ENCODE results near the gene SPTBN4.

The SPTBN4 gene

DNA sequence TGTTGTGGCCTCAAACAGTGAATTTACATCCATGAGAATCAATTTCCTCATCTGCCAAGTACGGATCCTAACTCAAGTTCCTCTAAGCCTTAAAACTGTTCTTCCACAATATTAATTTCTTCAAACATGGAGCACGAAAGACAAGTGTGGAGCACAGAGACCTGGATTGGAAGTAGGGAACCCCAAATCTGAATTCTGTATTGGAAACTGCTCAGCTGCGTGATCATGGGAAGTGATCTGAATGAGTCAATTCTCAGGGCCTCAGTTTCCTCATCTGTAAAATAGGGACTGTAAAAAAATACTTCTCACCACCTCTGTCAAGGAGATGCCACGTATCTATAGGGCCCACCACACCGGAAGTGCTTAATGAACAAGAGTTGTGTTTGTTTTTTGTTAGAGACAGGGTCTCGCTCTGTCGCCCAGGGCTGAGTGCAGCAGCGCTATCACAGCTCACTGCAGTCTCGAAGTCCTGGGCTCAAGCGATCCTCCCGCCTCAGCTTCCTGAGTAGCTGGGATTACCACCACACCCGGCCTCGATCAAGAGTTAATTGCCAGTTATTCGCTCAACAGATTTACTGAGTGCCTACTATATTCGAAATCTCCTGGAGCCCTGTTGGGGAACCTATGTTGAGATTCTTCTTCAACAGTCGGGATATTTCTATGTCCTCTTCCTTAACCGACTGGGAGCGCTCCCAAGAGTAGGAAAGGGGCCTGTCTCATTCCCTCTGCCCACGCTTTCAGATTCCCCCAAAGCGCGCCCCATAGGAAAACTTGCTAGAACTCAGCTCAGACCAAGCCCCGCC, 24.3 kb upstream of the SPTBN4 start:
- H3K9ac ChIP-seq, result peak overlapping the region; percentile 8
- peaks cover 26% of the 10 kb centered on the region for H3K4me1 ChIP-seq
- H3K36me3 ChIP-seq (ENCODE audit: control insufficient read depth, insufficient read depth, low read length), result no peaks in the 10 kb centered on the region
- no peaks in the 10 kb centered on the region for H3K27me3 ChIP-seq (ENCODE audit: control insufficient read depth, insufficient read depth, low read length)
- no peak overlapping the region for H2AFZ ChIP-seq
- TF ChIP-seq, protein P1, sequence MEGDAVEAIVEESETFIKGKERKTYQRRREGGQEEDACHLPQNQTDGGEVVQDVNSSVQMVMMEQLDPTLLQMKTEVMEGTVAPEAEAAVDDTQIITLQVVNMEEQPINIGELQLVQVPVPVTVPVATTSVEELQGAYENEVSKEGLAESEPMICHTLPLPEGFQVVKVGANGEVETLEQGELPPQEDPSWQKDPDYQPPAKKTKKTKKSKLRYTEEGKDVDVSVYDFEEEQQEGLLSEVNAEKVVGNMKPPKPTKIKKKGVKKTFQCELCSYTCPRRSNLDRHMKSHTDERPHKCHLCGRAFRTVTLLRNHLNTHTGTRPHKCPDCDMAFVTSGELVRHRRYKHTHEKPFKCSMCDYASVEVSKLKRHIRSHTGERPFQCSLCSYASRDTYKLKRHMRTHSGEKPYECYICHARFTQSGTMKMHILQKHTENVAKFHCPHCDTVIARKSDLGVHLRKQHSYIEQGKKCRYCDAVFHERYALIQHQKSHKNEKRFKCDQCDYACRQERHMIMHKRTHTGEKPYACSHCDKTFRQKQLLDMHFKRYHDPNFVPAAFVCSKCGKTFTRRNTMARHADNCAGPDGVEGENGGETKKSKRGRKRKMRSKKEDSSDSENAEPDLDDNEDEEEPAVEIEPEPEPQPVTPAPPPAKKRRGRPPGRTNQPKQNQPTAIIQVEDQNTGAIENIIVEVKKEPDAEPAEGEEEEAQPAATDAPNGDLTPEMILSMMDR (IDR thresholded peaks at IDR 0.05), result no peak
- H3K79me2 ChIP-seq, result peaks cover 6% of the 10 kb centered on the region
- H3K4me2 ChIP-seq (ENCODE audit: low read length), result peak overlapping the region; percentile 72
- H3K4me3 ChIP-seq (ENCODE audit: low read depth, low read length), result peak overlapping the region; percentile 98
- H3K9me3 ChIP-seq (ENCODE audit: control insufficient read depth, low read length), result no peaks in the 10 kb centered on the region
- peak overlapping the region; percentile 79 for H3K27ac ChIP-seq

DNA sequence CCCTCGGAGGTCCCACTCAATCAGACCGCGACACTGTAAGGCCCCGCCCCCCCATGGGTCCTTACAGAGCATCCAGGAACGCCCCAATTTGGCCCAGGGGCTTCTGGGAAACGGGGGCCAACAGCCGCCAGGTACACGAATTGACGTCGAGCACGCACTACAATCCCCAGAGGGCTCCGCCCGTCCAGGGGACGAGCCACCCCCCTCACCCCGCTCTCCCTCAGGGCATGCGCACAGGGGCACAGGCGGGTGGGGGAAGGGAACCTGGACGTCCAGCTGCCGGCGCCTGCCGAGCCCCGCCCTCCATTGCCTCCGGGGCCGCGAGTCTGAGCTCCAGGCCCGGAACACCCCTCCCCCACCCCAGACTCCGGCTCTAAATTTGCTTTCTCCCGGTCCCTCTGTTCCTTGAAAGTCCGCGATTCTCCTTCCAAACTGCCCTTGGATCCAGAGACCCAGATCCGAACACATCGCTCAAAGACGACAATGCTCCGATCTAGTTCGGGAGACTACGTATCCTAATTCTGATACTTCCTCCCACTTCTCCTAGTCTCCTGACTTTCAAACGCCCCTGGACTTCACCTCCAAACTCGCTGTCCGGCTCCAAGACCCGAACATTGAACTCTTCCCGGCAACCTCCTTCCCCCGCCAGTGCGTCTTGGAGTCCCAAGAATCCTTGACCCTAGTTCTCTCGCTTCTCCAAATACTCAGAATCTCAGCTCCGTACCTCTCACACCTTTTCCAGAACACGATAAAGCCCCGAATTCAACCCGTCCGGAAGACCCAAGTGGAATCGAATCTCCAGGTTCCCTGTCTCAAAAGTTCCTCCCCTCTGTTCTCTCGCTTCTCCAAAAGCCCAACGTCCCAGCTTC, 23.4 kb upstream of the SPTBN4 start:
- TF ChIP-seq, protein P1 (IDR thresholded peaks at IDR 0.05), result no peak

DNA sequence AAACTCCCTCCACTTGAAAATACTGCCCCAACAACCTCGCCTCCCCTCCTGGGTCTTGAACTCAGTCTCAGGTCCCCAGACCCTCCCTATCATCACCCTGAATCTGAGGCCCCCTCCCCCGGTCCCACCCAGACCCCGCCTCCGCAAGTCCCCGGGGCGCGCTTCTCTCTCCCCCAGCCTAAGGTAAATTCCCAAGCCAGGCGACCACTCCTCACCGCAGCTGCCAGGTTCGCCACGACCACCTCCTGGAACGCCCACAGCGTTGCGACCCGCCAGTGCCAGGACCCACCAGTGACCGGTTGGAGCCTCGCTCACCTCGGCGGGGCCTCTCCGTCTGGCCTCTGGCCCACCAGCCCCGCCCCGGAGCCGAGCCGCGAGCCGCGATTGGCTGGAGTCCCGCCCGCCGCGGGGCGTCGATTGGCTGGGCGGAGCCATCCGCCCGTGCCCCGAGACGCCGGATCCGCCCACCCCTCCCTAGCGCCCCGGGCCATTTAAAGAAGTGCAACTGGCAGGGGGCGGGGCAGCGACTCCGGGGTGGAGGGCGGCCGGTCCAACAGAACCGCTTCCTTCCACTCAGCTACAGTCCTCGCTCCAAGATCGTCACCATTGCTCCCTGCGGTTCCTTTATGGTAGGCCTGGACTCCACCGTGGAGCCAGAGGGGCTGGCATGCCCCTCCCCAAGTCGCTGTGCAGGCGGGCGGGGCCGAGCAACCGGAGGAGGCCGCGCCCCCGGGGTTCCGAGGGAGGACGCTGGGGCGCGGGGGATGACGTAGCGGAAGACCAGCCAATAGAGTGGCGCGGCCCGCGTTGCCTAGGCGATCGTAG, 22.6 kb upstream of the SPTBN4 start, which contains the start of gene SERTAD3:
Gene SERTAD3 (minus strand): TSS at position 336 of the 825 bp plus-strand sequence. CDS start 2,255 bp downstream, outside the sequence.
- H3K27me3 ChIP-seq (ENCODE audit: control insufficient read depth, insufficient read depth, low read length), result no peaks in the 10 kb centered on the region
- peak within 1 kb of the TSS; percentile 98 for H3K27ac ChIP-seq
- H3K4me2 ChIP-seq (ENCODE audit: low read length), result peak within 1 kb of the TSS; percentile 90
- TF ChIP-seq, protein P1 (IDR thresholded peaks at IDR 0.05), result peak; percentile 16
- peaks cover 6% of the 10 kb centered on the region for H3K79me2 ChIP-seq
- peak within 1 kb of the TSS; percentile 90 for H3K9ac ChIP-seq
- H2AFZ ChIP-seq, result peak within 1 kb of the TSS; percentile 82
- H3K36me3 ChIP-seq (ENCODE audit: control insufficient read depth, insufficient read depth, low read length), result no peaks in the 10 kb centered on the region
- H3K4me1 ChIP-seq, result peaks cover 24% of the 10 kb centered on the region
- H3K4me3 ChIP-seq (ENCODE audit: low read depth, low read length), result peak within 1 kb of the TSS; percentile 98
- H3K9me3 ChIP-seq (ENCODE audit: control insufficient read depth, low read length), result no peaks in the 10 kb centered on the region

More for the DNA sequence above, 23.4 kb upstream of the SPTBN4 start:
- Histone ChIP-seq H3K9ac (peak overlapping the region; percentile 90), H3K27me3 (ENCODE audit: control insufficient read depth, insufficient read depth, low read length) (no peaks in the 10 kb centered on the region), H2AFZ (peak overlapping the region; percentile 82), H3K4me3 (ENCODE audit: low read depth, low read length) (peak overlapping the region; percentile 98), H3K4me2 (ENCODE audit: low read length) (peak overlapping the region; percentile 72), H3K9me3 (ENCODE audit: control insufficient read depth, low read length) (no peaks in the 10 kb centered on the region), H3K4me1 (peaks cover 26% of the 10 kb centered on the region), H3K79me2 (peaks cover 6% of the 10 kb centered on the region), H3K27ac (peak overlapping the region; percentile 98), H3K36me3 (ENCODE audit: control insufficient read depth, insufficient read depth, low read length) (no peaks in the 10 kb centered on the region)

DNA sequence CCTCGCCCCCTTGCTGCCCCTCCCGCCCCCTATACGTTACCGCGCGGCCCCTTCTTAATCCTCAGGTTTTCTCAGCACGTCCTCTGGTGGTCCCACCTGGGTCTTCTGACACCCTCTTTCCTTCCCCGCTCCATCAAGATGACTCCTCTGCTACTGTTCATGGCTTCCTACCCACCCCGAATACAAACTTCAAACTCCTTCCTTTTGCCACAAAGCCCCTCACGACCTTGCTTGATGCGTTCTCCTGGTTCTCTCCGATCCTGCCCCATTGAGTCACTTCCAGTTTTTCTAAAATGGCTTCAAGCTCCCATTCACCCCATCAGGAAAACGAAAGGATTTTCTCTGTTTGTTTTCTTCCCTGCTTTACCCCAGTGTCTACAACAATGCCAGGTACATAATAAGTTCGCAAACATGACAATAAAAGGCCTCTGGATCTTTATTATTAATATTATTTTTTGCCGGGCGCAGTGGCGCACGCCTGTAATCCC, 21.9 kb upstream of the SPTBN4 start:
- Histone ChIP-seq H3K4me1 (peaks cover 20% of the 10 kb centered on the region), H3K4me2 (ENCODE audit: low read length) (peak overlapping the region; percentile 90), H3K9ac (peak overlapping the region; percentile 34), H3K9me3 (ENCODE audit: control insufficient read depth, low read length) (no peaks in the 10 kb centered on the region), H3K4me3 (ENCODE audit: low read depth, low read length) (peak overlapping the region; percentile 98), H3K36me3 (ENCODE audit: control insufficient read depth, insufficient read depth, low read length) (no peaks in the 10 kb centered on the region), H3K79me2 (peaks cover 6% of the 10 kb centered on the region), H3K27me3 (ENCODE audit: control insufficient read depth, insufficient read depth, low read length) (no peaks in the 10 kb centered on the region), H2AFZ (peak overlapping the region; percentile 82), H3K27ac (peak overlapping the region; percentile 98)
- TF ChIP-seq, protein P1 (IDR thresholded peaks at IDR 0.05), result no peak

Measured in parathyroid adenoma (tissue), 2 donors.